Endothelial cell of umbilical vein (primary cell): ENCODE measurements around the gene ADAMTS17. TPM values are rescaled to one million over a fixed set of nuclear protein-coding genes. Genes with fewer than 3 reads are reported as not detected.

Experiments used
- BruUV-seq: library from RNA; stranded (reverse); fragments of 400-500 nt; replicated peaks from 2 replicates; lab custom pipeline; 2021; lab: Mats Ljungman, UMichigan
- CTCF ChIA-PET: fragments of 300-600, 350-600 bp; sonication (Branson Sonifier 250); formaldehyde crosslinking; loops from one replicate; lab custom pipeline; 2021; ENCODE audit warnings: antibody characterized with exemption, inconsistent platforms; lab: Charles Lee
- POLR2A ChIA-PET: fragments of 300-600, 350-600 bp; sonication (Branson Sonifier 250); formaldehyde crosslinking; loops from one replicate; lab custom pipeline; 2021; ENCODE audit warnings: antibody characterized with exemption, inconsistent platforms; lab: Charles Lee
- DNase-seq: peaks from one replicate; pipeline ENCODE4 v3.0.0-alpha.2; 2011; ENCODE audit warnings: low read depth, low spot score
- FAIRE-seq: peaks from 2 replicates; lab custom pipeline; 2011; peaks lifted over from hg19 to GRCh38; lab: Jason Lieb, UNC
- H2AFZ ChIP-seq: 2 replicates; pipeline ENCODE4 v1.6.0; 2012; ENCODE audit warnings: low read depth, low read length, control low read depth, inconsistent platforms
- H3K27ac ChIP-seq: 2 replicates; pipeline ENCODE4 v1.5.1; 2011; ENCODE audit warnings: low read depth, mild to moderate bottlenecking, control low read depth, low read length, moderate library complexity; ENCODE audit not compliant: insufficient read depth
- H3K27me3 ChIP-seq, 2 experiments: 2 replicates each; pipeline versions ENCODE4 v1.6.0 to v1.6.1; 2011; ENCODE audit warnings: low read length in 2 of 2, mixed read lengths in 1 of 2; ENCODE audit not compliant: control insufficient read depth in 2 of 2, insufficient read depth in 2 of 2
- H3K36me3 ChIP-seq, 2 experiments: 2 replicates in 1 of 2; 3 replicates in 1 of 2; pipeline ENCODE4 v1.5.1; 2011; ENCODE audit warnings: low read length in 2 of 2, mild to moderate bottlenecking in 1 of 2, moderate library complexity in 1 of 2; ENCODE audit not compliant: control insufficient read depth in 2 of 2, insufficient read depth in 2 of 2; ENCODE audit errors: extremely low read depth in 1 of 2
- H3K4me1 ChIP-seq: 3 replicates; pipeline ENCODE4 v1.5.1; 2011; ENCODE audit warnings: mild to moderate bottlenecking, low read length; ENCODE audit not compliant: control insufficient read depth, insufficient read depth; ENCODE audit errors: extremely low read depth
- H3K4me2 ChIP-seq: 2 replicates; pipeline ENCODE4 v1.6.1; 2011; ENCODE audit warnings: low read length, control low read depth, mixed read lengths; ENCODE audit not compliant: insufficient read depth
- H3K4me3 ChIP-seq, 3 experiments: fragments of 200-600 bp in 1 of 3; sonication (generic), shearing (Covaris generic) in 1 of 3; replicated peaks in 1 of 3; 2 replicates each; pipeline ENCODE4 v1.5.1; 2011 to 2016; ENCODE audit warnings: control low read depth in 3 of 3, low read length in 3 of 3, mild to moderate bottlenecking in 2 of 3, inconsistent platforms in 1 of 3, low read depth in 1 of 3, moderate library complexity in 1 of 3; ENCODE audit not compliant: insufficient read depth in 1 of 3
- H3K79me2 ChIP-seq: 2 replicates; pipeline ENCODE4 v1.6.0; 2012; ENCODE audit warnings: low read length, inconsistent platforms; ENCODE audit not compliant: control insufficient read depth, insufficient read depth
- H3K9ac ChIP-seq: replicated peaks from 2 replicates; pipeline ENCODE3; 2011; ENCODE audit warnings: low read length, control low read depth; ENCODE audit not compliant: insufficient read depth; ENCODE audit errors: extremely low read depth
- H3K9me1 ChIP-seq: replicated peaks from 3 replicates; pipeline ENCODE4 v1.6.0; 2011; ENCODE audit warnings: mild to moderate bottlenecking, low read length; ENCODE audit not compliant: control insufficient read depth, insufficient read depth; ENCODE audit errors: extremely low read depth
- H3K9me3 ChIP-seq: replicated peaks from 2 replicates; pipeline ENCODE4 v1.5.1; 2012; ENCODE audit warnings: low read length, inconsistent platforms; ENCODE audit not compliant: control insufficient read depth, insufficient read depth
- H4K20me1 ChIP-seq: replicated peaks from 2 replicates; pipeline ENCODE3; 2011; ENCODE audit warnings: mild to moderate bottlenecking, low read length; ENCODE audit not compliant: control insufficient read depth, insufficient read depth; ENCODE audit errors: extremely low read depth
- CTCF ChIP-seq, 2 donors: IDR thresholded peaks; 1 replicate in 1 of 2; 2 replicates in 1 of 2; pipeline ENCODE4 v1.5.1; 2011; ENCODE audit warnings: low read length in 2 of 2, mild to moderate bottlenecking in 2 of 2, moderate library complexity in 2 of 2, control low read depth in 1 of 2, inconsistent platforms in 1 of 2, low read depth in 1 of 2; ENCODE audit not compliant: insufficient read depth in 1 of 2; ENCODE audit errors: extremely low read depth in 1 of 2
- EZH2 ChIP-seq: IDR thresholded peaks from 2 replicates; pipeline ENCODE4 v1.6.1; 2012; ENCODE audit warnings: borderline replicate concordance, low read depth, mild to moderate bottlenecking, moderate library complexity, low read length, inconsistent platforms; ENCODE audit not compliant: severe bottlenecking
- FOS ChIP-seq: IDR thresholded peaks from 2 replicates; pipeline ENCODE4 v1.6.1; 2011; ENCODE audit warnings: mild to moderate bottlenecking, low read length, moderate library complexity, borderline replicate concordance; ENCODE audit not compliant: insufficient read depth
- GATA2 ChIP-seq: IDR thresholded peaks from 2 replicates; pipeline ENCODE4 v1.7.0; 2011; ENCODE audit warnings: low read depth, mild to moderate bottlenecking, moderate library complexity, mixed read lengths, low read length; ENCODE audit not compliant: insufficient read length, insufficient read depth
- JUN ChIP-seq: IDR thresholded peaks from 2 replicates; pipeline ENCODE4 v1.6.1; 2011; ENCODE audit warnings: borderline replicate concordance, low read depth; ENCODE audit not compliant: insufficient read length, insufficient read depth
- MAX ChIP-seq: IDR thresholded peaks from 2 replicates; pipeline ENCODE4 v1.6.1; 2011; ENCODE audit not compliant: insufficient read depth, insufficient read length
- MYC ChIP-seq: IDR thresholded peaks from one replicate; pipeline ENCODE4 v1.6.1; 2011; ENCODE audit warnings: mild to moderate bottlenecking, low read depth, low read length
- POLR2A ChIP-seq: IDR thresholded peaks from 2 replicates; pipeline ENCODE4 v1.6.1; 2012; ENCODE audit warnings: low read depth, mild to moderate bottlenecking, control low read depth, low read length
- POLR2AphosphoS5 ChIP-seq: IDR thresholded peaks from 2 replicates; pipeline ENCODE4 v1.6.1; 2012; ENCODE audit warnings: low read depth, mild to moderate bottlenecking, control low read depth, low read length, moderate library complexity; ENCODE audit not compliant: insufficient read depth
- dilution Hi-C: fragments of 300-500 bp; cut with MboI; formaldehyde crosslinking; loops from one replicate; pipeline ENCODE4 v1.15.0; 2019; ENCODE audit warnings: low sequenced_read_pairs; ENCODE audit not compliant: extremely low pct_ligation_motif_present
- intact Hi-C: fragments of 100-400 bp; cut with micrococcal nuclease; formaldehyde crosslinking; loops from one replicate; pipeline ENCODE4 v1.10.0; 2022
- polyA plus RNA-seq, 4 experiments: library from polyadenylated mRNA; depleted of rRNA in 3 of 4; stranded (reverse) in 3 of 4; unstranded in 1 of 4; fragments of >200 nt; gene quantifications; 2 replicates each; pipeline versions ENCODE4 v1.2.1 to v1.2.3, GENCODE V29; 2011 to 2012; ENCODE audit warnings: missing spikeins in 1 of 4
- total RNA-seq: library from RNA; stranded (reverse); gene quantifications from 2 replicates; pipeline ENCODE4 v1.2.3, GENCODE V29; 2021

ADAMTS17 gene
- total and polyA plus RNA-seq, 2 donors (not counting 3 experiments of a cell fraction or from before 2014, with no cell fraction given) = 0.12 TPM; not detected in 1

GRCh38 chr15:100156201-100156600 is 185.6 kb downstream of the ADAMTS17 start:
- Histone ChIP-seq H3K27me3 (no peaks in the 10 kb centered on the region), H3K27ac (no peak overlapping the region), H4K20me1 (no peaks in the 10 kb centered on the region), H3K4me3 (no peak overlapping the region), H3K9ac (no peak overlapping the region), H3K9me1 (no peaks in the 10 kb centered on the region), H2AFZ (no peak overlapping the region), H3K79me2 (no peaks in the 10 kb centered on the region), H3K4me1 (no peaks in the 10 kb centered on the region), H3K9me3 (peaks cover 3% of the 10 kb centered on the region), H3K4me2 (no peak overlapping the region), H3K36me3 (no peaks in the 10 kb centered on the region)
- ChIA-PET CTCF (no interaction called here), POLR2A (no interaction called here)
- DNase-seq = no peak
- no peak for TF ChIP-seq FOS
- no peak for TF ChIP-seq GATA2
- TF ChIP-seq JUN = no peak
- TF ChIP-seq MAX = no peak
- no peak for TF ChIP-seq CTCF (IDR thresholded peaks at IDR 0.05; ENCODE audit: extremely low read depth in 1 of 2, insufficient read depth in 1 of 2, low read depth in 1 of 2, low read length in 2 of 2)
- TF ChIP-seq MYC = no peak
- no peak for TF ChIP-seq EZH2
- TF ChIP-seq POLR2AphosphoS5 = no peak
- TF ChIP-seq POLR2A = no peak
- no peak for FAIRE-seq
- dilution Hi-C loops (no loop called here), intact Hi-C loops (no loop called here)
- no TSS peak for BruUV-seq
